ENCODE data around the gene MAD1L1. TPM values are rescaled to one million over a fixed set of nuclear protein-coding genes. Genes with fewer than 3 reads are reported as not detected.

The MAD1L1 gene
- total and polyA plus RNA-seq, 2 of the 13 experiments (the other 11 are each of a cell fraction or from before 2014, with no cell fraction given): 17.4 to 64.7 TPM

GRCh38 chr7:2172311-2173188, 60.2 kb downstream of the MAD1L1 start (continued):
- TF ChIP-seq PAXIP1 (CRISPR knock-in tag; conservative IDR thresholded peaks at IDR 0.05): 0 out of 2 replicates have a peak, but pooled peaks have one; percentile 28
- no peak for TF ChIP-seq ZNF136 (CRISPR knock-in tag; IDR thresholded peaks at IDR 0.05; ENCODE audit: low read depth)
- TF ChIP-seq EP300 (IDR thresholded peaks at IDR 0.05; ENCODE audit: low read depth in 2 of 2, low read length in 2 of 2): peak in 1 of 2 experiments; percentile 22; a peak in 1 of 4 replicates
- no peak for TF ChIP-seq EP300 (CRISPR knock-in tag; IDR thresholded peaks at IDR 0.05; ENCODE audit: borderline replicate concordance)
- TF ChIP-seq ZNF749 (CRISPR knock-in tag; IDR thresholded peaks at IDR 0.05; ENCODE audit: borderline replicate concordance): no peak
- TF ChIP-seq CBX5 (CRISPR knock-in tag; IDR thresholded peaks at IDR 0.05; ENCODE audit: borderline replicate concordance): no peak
- 0 out of 2 replicates have a peak, but pooled peaks have one; percentile 36 for TF ChIP-seq RERE (CRISPR knock-in tag; IDR thresholded peaks at IDR 0.05; ENCODE audit: low read depth)
- 0 out of 2 replicates have a peak, but pooled peaks have one; percentile 16 for TF ChIP-seq SP4 (CRISPR knock-in tag; IDR thresholded peaks at IDR 0.05)
- TF ChIP-seq GABPB1 (CRISPR knock-in tag; IDR thresholded peaks at IDR 0.05): peak; percentile 29; the same call in 1 of the 2 replicates
- TF ChIP-seq POGZ (CRISPR knock-in tag; IDR thresholded peaks at IDR 0.05): no peak
- TF ChIP-seq RXRB (CRISPR knock-in tag; IDR thresholded peaks at IDR 0.05; ENCODE audit: borderline replicate concordance): peak; percentile 48; the same call in 1 of the 2 replicates
- peak; percentile 71 for TF ChIP-seq SOX5 (CRISPR knock-in tag; IDR thresholded peaks at IDR 0.05; ENCODE audit: borderline replicate concordance)
- no peak for TF ChIP-seq ZNF431 (CRISPR knock-in tag; IDR thresholded peaks at IDR 0.05; ENCODE audit: borderline replicate concordance, low read depth)
- no peak for TF ChIP-seq SOX13 (IDR thresholded peaks at IDR 0.05)
- TF ChIP-seq SOX13 (CRISPR knock-in tag; conservative IDR thresholded peaks at IDR 0.05 in 1 of 2, IDR thresholded peaks at IDR 0.05 in 1 of 2): peak in 1 of 2 experiments; percentile 63; a peak in 1 of 4 replicates
- TF ChIP-seq ZSCAN9 (CRISPR knock-in tag; IDR thresholded peaks at IDR 0.05; ENCODE audit: borderline replicate concordance): peak; percentile 57; the same call in 1 of the 2 replicates

Measured in HepG2 (cell line).